GM12891 (cell line): ENCODE results near the gene PAIP1. TPM values are rescaled to one million over a fixed set of nuclear protein-coding genes. Genes with fewer than 3 reads are reported as not detected.
"Not testable (repeated sequence)": the region's sequence is repeated elsewhere in the genome, so short reads cannot be mapped to it uniquely, and the experiment has no call there.

Experiments used
- DNase-seq: peaks from one replicate; pipeline ENCODE4 v3.0.0; 2011; ENCODE audit warnings: low spot score; ENCODE audit not compliant: insufficient read length
- FAIRE-seq: peaks from 2 replicates; lab custom pipeline; 2011; peaks lifted over from hg19 to GRCh38; lab: Jason Lieb, UNC
- PAX5 ChIP-seq: IDR thresholded peaks from 2 replicates; pipeline ENCODE4 v1.6.1; 2011; ENCODE audit warnings: low read length, moderate library complexity, mild to moderate bottlenecking; ENCODE audit not compliant: insufficient read depth, severe bottlenecking
- POLR2A ChIP-seq: IDR thresholded peaks from 2 replicates; pipeline ENCODE4 v1.6.1; 2011; ENCODE audit warnings: low read depth, low read length, control low read depth
- POLR2AphosphoS5 ChIP-seq: IDR thresholded peaks from 2 replicates; pipeline ENCODE4 v1.6.1; 2011; ENCODE audit warnings: low read depth, low read length, control low read depth
- POU2F2 ChIP-seq: IDR thresholded peaks from 2 replicates; pipeline ENCODE4 v1.6.1; 2011; ENCODE audit warnings: low read depth, mild to moderate bottlenecking, control low read depth, low read length, moderate library complexity
- SPI1 ChIP-seq: IDR thresholded peaks from 2 replicates; pipeline ENCODE4 v1.6.1; 2011; ENCODE audit warnings: low read depth, low read length, control low read depth
- TAF1 ChIP-seq: IDR thresholded peaks from 2 replicates; pipeline ENCODE4 v1.6.1; 2011; ENCODE audit warnings: low read depth, low read length, control low read depth
- polyA plus RNA-seq: library from polyadenylated mRNA; unstranded; fragments of >200 nt; gene quantifications from one replicate; pipeline ENCODE4 v1.2.1, GENCODE V29; 2012; ENCODE audit warnings: low read depth, missing spikeins, inconsistent platforms; ENCODE audit not compliant: missing spikeins

The PAIP1 gene
- polyA plus RNA-seq, result 31.6 TPM

GRCh38 chr5:43556857-43557542 lies at the start of gene PAIP1:
TSS of gene PAIP1 (minus strand) at chr5:43557077. CDS start at chr5:43556846, 231 bp downstream.
- TF ChIP-seq POU2F2 (no peak), SPI1 (no peak), POLR2AphosphoS5 (peak; percentile 75), POLR2A (peak; percentile 64), PAX5 (peak; percentile 43), TAF1 (no peak; the same call in none of the 2 replicates)
- no peak for FAIRE-seq
- DNase-seq, result peak; percentile 75

- no peak for DNase-seq
- no peak for TF ChIP-seq POU2F2
- no peak for TF ChIP-seq PAX5
- no peak for TF ChIP-seq TAF1
- no peak for TF ChIP-seq POLR2A
- TF ChIP-seq POLR2AphosphoS5, result no peak
- TF ChIP-seq SPI1, result no peak
- FAIRE-seq, result no peak
These were observed 49.5 kb upstream of the PAIP1 start for GRCh38 chr5:43606351-43606750.

- no peak for DNase-seq
- peak; percentile 9 for FAIRE-seq
- no peak for TF ChIP-seq POLR2AphosphoS5
- no peak for TF ChIP-seq SPI1
- TF ChIP-seq PAX5, result no peak
- no peak for TF ChIP-seq POU2F2
- no peak for TF ChIP-seq TAF1
- no peak for TF ChIP-seq POLR2A
These were observed 47.8 kb upstream of the PAIP1 start for GRCh38 chr5:43604699-43605098.

GRCh38 chr5:43603344-43604217 lies 46.7 kb upstream of the PAIP1 start:
- peak; percentile 31 for DNase-seq
- no peak for TF ChIP-seq PAX5
- no peak for TF ChIP-seq POU2F2
- TF ChIP-seq POLR2A, result peak; percentile 5; the same call in 1 of the 2 replicates
- peak; percentile 85 for FAIRE-seq

GRCh38 chr5:43602461-43603343 lies 45.8 kb upstream of the PAIP1 start, which contains the start of gene NNT:
TSS of gene NNT (plus strand) at chr5:43603180. CDS start at chr5:43609196, 6,016 bp downstream.
- DNase-seq, result peak; percentile 64
- peak; percentile 70 for TF ChIP-seq POLR2A
- peak; percentile 9 for TF ChIP-seq POLR2AphosphoS5
- TF ChIP-seq PAX5, result no peak
- FAIRE-seq, result peak; percentile 84

GRCh38 chr5:43601454-43602260 lies 44.8 kb upstream of the PAIP1 start:
- TF ChIP-seq POLR2A (no peak), SPI1 (0 out of 2 replicates have a peak, but pooled peaks have one; percentile 12)
- DNase-seq (no peak), FAIRE-seq (peak; percentile 56)

GRCh38 chr5:43598927-43599326 lies 42.0 kb upstream of the PAIP1 start:
- not testable (repeated sequence) for FAIRE-seq, DNase-seq

- TF ChIP-seq SPI1 (no peak), POU2F2 (no peak), PAX5 (no peak), POLR2AphosphoS5 (no peak), TAF1 (no peak), POLR2A (no peak)
- FAIRE-seq, result peak; percentile 28
These were observed 35.5 kb upstream of the PAIP1 start for GRCh38 chr5:43592363-43592762.

GRCh38 chr5:43590700-43591099 lies 33.8 kb upstream of the PAIP1 start:
- TF ChIP-seq SPI1, result no peak
- TF ChIP-seq POU2F2, result no peak
- TF ChIP-seq POLR2AphosphoS5, result no peak
- TF ChIP-seq TAF1, result no peak
- no peak for TF ChIP-seq POLR2A
- no peak for TF ChIP-seq PAX5
- no peak for DNase-seq
- no peak for FAIRE-seq

More at GRCh38 chr5:43592363-43592762, 35.5 kb upstream of the PAIP1 start:
- DNase-seq, result no peak
